HG02798 (cell line): Measurements from ENCODE around the gene CMC1.
A peak's percentile ranks its signal among the peaks of the same experiment; 100 is the strongest.
"Not testable (repeated sequence)": the region's sequence is repeated elsewhere in the genome, so short reads cannot be mapped to it uniquely, and the experiment has no call there.

Source experiments
- ATAC-seq: cut with Tn5 transposase; IDR thresholded peaks from one replicate; pipeline ENCODE4 v1.9.1; 2021; ENCODE audit warnings: mild to moderate bottlenecking; ENCODE audit not compliant: unreplicated experiment, poor library complexity

The CMC1 gene

GRCh38 chr3:28241221-28242160 lies at the start of gene CMC1:
CMC1 (plus strand) TSS chr3:28241619; CDS start chr3:28241794, 175 bp downstream.
- ATAC-seq, result peak; percentile 99

GRCh38 chr3:28198161-28198560 lies 43.3 kb upstream of the CMC1 start:
- ATAC-seq, result no peak

- no peak for ATAC-seq
Measured at GRCh38 chr3:28198974-28199373, 42.4 kb upstream of the CMC1 start.

- not testable (repeated sequence) for ATAC-seq
Measured at GRCh38 chr3:28199643-28200042, 41.8 kb upstream of the CMC1 start.

GRCh38 chr3:28200366-28200848 lies 41.0 kb upstream of the CMC1 start:
- ATAC-seq, result not testable (repeated sequence)

- ATAC-seq, result no peak
Measured at GRCh38 chr3:28206479-28206878, 34.9 kb upstream of the CMC1 start.

GRCh38 chr3:28207000-28207733 lies 34.3 kb upstream of the CMC1 start:
- ATAC-seq, result no peak

GRCh38 chr3:28210968-28211713 lies 30.3 kb upstream of the CMC1 start:
- ATAC-seq, result no peak

GRCh38 chr3:28212681-28213080 lies 28.7 kb upstream of the CMC1 start:
- no peak for ATAC-seq

- no peak for ATAC-seq
Measured at GRCh38 chr3:28215407-28215806, 26.0 kb upstream of the CMC1 start.

GRCh38 chr3:28218071-28218916 lies 23.1 kb upstream of the CMC1 start:
- peak; percentile 57 for ATAC-seq

GRCh38 chr3:28218917-28219198 lies 22.6 kb upstream of the CMC1 start:
- no peak for ATAC-seq

GRCh38 chr3:28224430-28224829 lies 17.0 kb upstream of the CMC1 start:
- no peak for ATAC-seq

GRCh38 chr3:28226020-28226419 lies 15.4 kb upstream of the CMC1 start:
- no peak for ATAC-seq

- no peak for ATAC-seq
Measured at GRCh38 chr3:28228623-28229022, 12.8 kb upstream of the CMC1 start.

GRCh38 chr3:28232659-28233058 lies 8.8 kb upstream of the CMC1 start:
- ATAC-seq, result peak; percentile 68

GRCh38 chr3:28234454-28234853 lies 7.0 kb upstream of the CMC1 start:
- ATAC-seq, result no peak

- ATAC-seq, result no peak
Measured at GRCh38 chr3:28239108-28239507, 2.3 kb upstream of the CMC1 start.

GRCh38 chr3:28240441-28240840 lies 978 bp upstream of the CMC1 start:
- no peak for ATAC-seq

GRCh38 chr3:28242519-28242918 lies 1.1 kb downstream of the CMC1 start:
- ATAC-seq, result no peak
